Erythroblast (primary cell): ENCODE data around the gene IFITM1.

Experiments
- GATA1 ChIP-seq: IDR thresholded peaks from 2 replicates; pipeline ENCODE4 v1.6.1; 2011; ENCODE audit warnings: low read depth, mild to moderate bottlenecking, control low read depth, low read length, moderate library complexity
- POLR2A ChIP-seq: IDR thresholded peaks from 2 replicates; pipeline ENCODE4 v1.6.1; 2011; ENCODE audit warnings: mild to moderate bottlenecking, low read length

DNA sequence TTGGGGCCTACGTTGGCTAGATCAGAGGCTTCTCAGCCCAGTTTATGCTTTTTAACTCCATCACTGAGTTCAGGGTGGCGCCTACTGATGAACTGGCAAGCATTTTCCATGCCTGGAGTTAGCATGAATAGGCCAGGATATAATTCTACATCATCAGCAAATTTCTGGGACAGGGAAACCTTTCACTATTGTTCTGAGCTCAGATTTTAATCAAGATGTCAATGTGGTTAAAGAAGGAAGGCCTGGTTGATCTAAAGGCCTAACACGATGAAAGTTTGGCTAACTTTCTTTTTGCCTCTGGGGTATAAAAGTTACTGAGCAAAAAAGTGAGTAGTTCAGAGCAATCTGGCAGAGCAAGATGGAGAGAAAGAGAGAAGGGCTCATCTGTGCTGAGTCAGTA, 28.5 kb downstream of the IFITM1 start:
- TF ChIP-seq POLR2A, result no peak
- TF ChIP-seq GATA1, result no peak
